GM12878 (cell line): ENCODE results near the gene RGL1. TPM values are rescaled to one million over a fixed set of nuclear protein-coding genes. Genes with fewer than 3 reads are reported as not detected.

Experiments used
- ATAC-seq: fragments of 200-7000 bp; cut with Tn5 transposase; 3 replicates; pipeline ENCODE4 v1.9.1; 2020; ENCODE audit warnings: mild to moderate bottlenecking, moderate library complexity
- BruUV-seq: library from RNA; stranded (reverse); fragments of 400-500 nt; replicated peaks from 2 replicates; lab custom pipeline; 2021; lab: Mats Ljungman, UMichigan
- CTCF ChIA-PET: fragments of 300-600 bp; sonication (Branson Sonifier 250); formaldehyde crosslinking; extraction: SDS; loops from one replicate; lab custom pipeline; 2021; ENCODE audit warnings: inconsistent platforms; lab: Yijun Ruan, JAX
- POLR2A ChIA-PET: fragments of 350-600 bp; formaldehyde crosslinking; extraction: SDS; loops from one replicate; lab custom pipeline; 2021; ENCODE audit warnings: inconsistent platforms; lab: Charles Lee
- RAD21 ChIA-PET: fragments of 300-600 bp; sonication (Branson Sonifier 250); formaldehyde crosslinking; loops from one replicate; lab custom pipeline; 2023; ENCODE audit warnings: antibody characterized with exemption; ENCODE audit not compliant: unreplicated experiment; lab: Charles Lee
- SMC1A ChIA-PET: fragments of 300-600 bp; sonication (Branson Sonifier 250); formaldehyde crosslinking; loops from one replicate; lab custom pipeline; 2023; ENCODE audit not compliant: unreplicated experiment, uncharacterized antibody; lab: Charles Lee
- DNase-seq: peaks from one replicate; pipeline ENCODE4 v3.0.0-alpha.2; 2011; ENCODE audit warnings: low read depth, low spot score
- FAIRE-seq: peaks from 3 replicates; lab custom pipeline; 2011; peaks lifted over from hg19 to GRCh38; lab: Jason Lieb, UNC
- H2AFZ ChIP-seq: 2 replicates; pipeline ENCODE4 v1.6.0; 2011; ENCODE audit warnings: low read depth, low read length, control low read depth; ENCODE audit not compliant: control insufficient read depth
- H3K27ac ChIP-seq: 2 replicates; pipeline ENCODE4 v1.5.1; 2011; ENCODE audit warnings: control low read depth; ENCODE audit not compliant: control insufficient read depth, insufficient read depth
- H3K27me3 ChIP-seq, 2 experiments: replicated peaks in 1 of 2; 2 replicates each; pipeline versions ENCODE4 v1.6.0 to v1.6.1; 2011; ENCODE audit warnings: low read length in 1 of 2; ENCODE audit not compliant: control insufficient read depth in 2 of 2, insufficient read depth in 2 of 2
- H3K36me3 ChIP-seq, 2 experiments: 2 replicates each; pipeline ENCODE4 v1.5.1; 2011; ENCODE audit warnings: low read length in 1 of 2; ENCODE audit not compliant: control insufficient read depth in 2 of 2, insufficient read depth in 2 of 2
- H3K4me1 ChIP-seq: 2 replicates; pipeline ENCODE4 v1.6.1; 2011; ENCODE audit warnings: mild to moderate bottlenecking, low read length, moderate library complexity, mixed read lengths; ENCODE audit not compliant: control insufficient read depth, insufficient read depth
- H3K4me2 ChIP-seq: 2 replicates; pipeline ENCODE4 v1.6.0; 2011; ENCODE audit warnings: control low read depth; ENCODE audit not compliant: control insufficient read depth, insufficient read depth
- H3K4me3 ChIP-seq: fragments of 200-600 bp; sonication (generic); 2 replicates; pipeline ENCODE4 v1.5.1; 2016
- H3K79me2 ChIP-seq: 2 replicates; pipeline ENCODE4 v1.6.0; 2011; ENCODE audit warnings: low read length; ENCODE audit not compliant: control insufficient read depth, insufficient read depth
- H3K9ac ChIP-seq: 2 replicates; pipeline ENCODE4 v1.8.0; 2011; ENCODE audit warnings: low read length, control low read depth, mixed read lengths; ENCODE audit not compliant: control insufficient read depth, insufficient read depth
- H3K9me3 ChIP-seq: replicated peaks from 3 replicates; pipeline ENCODE4 v1.5.1; 2011; ENCODE audit warnings: mild to moderate bottlenecking, low read length; ENCODE audit not compliant: control insufficient read depth, insufficient read depth
- H4K20me1 ChIP-seq: 2 replicates; pipeline ENCODE4 v1.6.0; 2011; ENCODE audit not compliant: control insufficient read depth, insufficient read depth
- EGR1 ChIP-seq, 2 experiments: IDR thresholded peaks; 1 replicate in 1 of 2; 2 replicates in 1 of 2; pipeline ENCODE4 v1.6.1; 2011 to 2012; ENCODE audit warnings: low read depth in 2 of 2, low read length in 2 of 2, borderline replicate concordance in 1 of 2, mild to moderate bottlenecking in 1 of 2, moderate library complexity in 1 of 2
- NFIC ChIP-seq: IDR thresholded peaks from 2 replicates; pipeline ENCODE4 v1.6.1; 2012; ENCODE audit warnings: low read depth, mild to moderate bottlenecking, inconsistent platforms, low read length, moderate library complexity
- RUNX3 ChIP-seq: IDR thresholded peaks from 2 replicates; pipeline ENCODE4 v1.6.1; 2012; ENCODE audit warnings: low read length, inconsistent platforms
- TAF1 ChIP-seq: IDR thresholded peaks from 2 replicates; pipeline ENCODE4 v1.6.1; 2011; ENCODE audit warnings: mild to moderate bottlenecking, low read depth, low read length, borderline replicate concordance
- TARDBP ChIP-seq: IDR thresholded peaks from 2 replicates; pipeline ENCODE4 v1.6.1; 2016; ENCODE audit warnings: borderline replicate concordance
- WGBS: methylation state at CpG from one replicate; pipeline ENCODE4 v1.1.6; 2016; ENCODE audit warnings: low lambda C conversion rate; ENCODE audit not compliant: insufficient replicate concordance, insufficient coverage; ENCODE audit errors: missing lambda C conversion rate; 5-methylcytosine and 5-hydroxymethylcytosine counted together
- in situ Hi-C: fragments of 300-500 bp; cut with MboI; formaldehyde crosslinking; loops from 9 replicates; pipeline ENCODE4 v1.14.3; 2018; ENCODE audit warnings: mixed read lengths
- intact Hi-C: fragments of 100-400 bp; cut with micrococcal nuclease; formaldehyde crosslinking; loops from one replicate; pipeline ENCODE4 v1.14.2; 2022; ENCODE audit not compliant: unreplicated experiment
- polyA plus RNA-seq, 11 experiments: library from polyadenylated mRNA; depleted of rRNA in 4 of 11; unstranded in 6 of 11; stranded (reverse) in 5 of 11; fragments of >200 nt; fragmentation: Nextera tagmentation in 4 of 11; fragmentation: Illumina TruSeq in 1 of 11; extraction: Ambion mirVana in 4 of 11; extraction: Trizol in 1 of 11; gene quantifications; 1 replicate in 1 of 11; 2 replicates in 10 of 11; pipeline versions ENCODE4 v1.2.1 to v1.2.3, GENCODE V29; 2011 to 2016; ENCODE audit warnings: inconsistent platforms in 2 of 11, missing spikeins in 2 of 11, low read depth in 1 of 11
- total RNA-seq, 4 experiments: library from RNA; depleted of rRNA in 3 of 4; stranded (reverse); fragments of >200 nt in 3 of 4; fragmentation: Illumina TruSeq in 1 of 4; extraction: Trizol in 1 of 4; gene quantifications; 2 replicates each; pipeline versions ENCODE4 v1.2.1 to v1.2.3, GENCODE V29; 2013 to 2021
- TF ChIP-seq, protein P1 (sequence below): IDR thresholded peaks from 2 replicates; pipeline ENCODE4 v1.6.1; 2012; ENCODE audit warnings: low read depth, low read length, improper control_type of control experiment

RGL1 gene
- total and polyA plus RNA-seq, 10 of the 15 experiments (the other 5 are each of a cell fraction or from before 2014, with no cell fraction given): 8.1 to 25.0 (median 19.0) TPM

DNA sequence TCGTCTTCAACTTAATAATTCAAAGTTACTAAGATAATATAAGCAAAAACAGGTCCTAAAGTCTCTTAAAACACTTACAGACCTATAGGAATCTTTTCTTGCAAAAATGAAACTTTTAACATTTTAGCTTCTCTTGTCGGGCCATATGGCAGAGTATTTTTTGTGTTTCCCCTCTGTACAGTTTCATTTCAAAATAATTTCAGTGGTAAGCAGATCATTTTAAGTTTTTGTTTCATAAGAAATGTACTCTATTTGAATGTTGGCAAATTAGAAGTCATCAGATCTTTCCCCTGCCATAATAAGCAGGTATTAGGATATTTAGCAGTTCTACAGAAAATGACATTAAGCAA, 37.9 kb downstream of the RGL1 start (continued):
- TF ChIP-seq TAF1: no peak
- no peak for TF ChIP-seq EGR1 (IDR thresholded peaks at IDR 0.05; ENCODE audit: borderline replicate concordance in 1 of 2, low read depth in 2 of 2, low read length in 2 of 2)
- peak; percentile 68 for TF ChIP-seq NFIC
- TF ChIP-seq TARDBP: 0 out of 2 replicates have a peak, but pooled peaks have one; percentile 2

DNA sequence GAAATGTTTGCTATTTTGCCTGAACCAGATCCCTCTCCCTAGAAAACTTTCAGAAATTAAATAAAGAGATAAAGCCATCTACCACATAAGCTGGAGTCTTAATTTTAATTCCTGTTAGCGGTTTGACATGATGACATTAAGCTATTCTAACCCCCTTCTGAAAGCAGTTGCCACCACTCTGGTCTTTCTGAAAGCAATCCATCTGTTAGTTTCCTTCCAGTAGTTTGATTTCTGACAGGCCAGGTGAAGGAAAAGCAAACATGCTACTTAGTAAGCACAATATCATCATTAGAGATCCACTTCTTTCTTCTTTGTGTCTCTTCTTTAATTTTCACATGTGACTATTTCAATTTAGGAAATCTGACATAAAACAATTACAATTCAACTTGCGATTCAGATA, 39.9 kb downstream of the RGL1 start:
- Histone ChIP-seq H3K4me2 (peak overlapping the region; percentile 30), H3K36me3 (peaks cover 2 to 3% of the 10 kb centered on the region in 2 experiments; a peak in 3 of 4 replicates), H3K79me2 (peaks cover 45% of the 10 kb centered on the region), H4K20me1 (no peaks in the 10 kb centered on the region), H3K27ac (peak overlapping the region; percentile 99), H2AFZ (no peak overlapping the region), H3K27me3 (no peaks in the 10 kb centered on the region), H3K4me3 (peak overlapping the region; percentile 28; the same call in 1 of the 2 replicates), H3K9me3 (no peaks in the 10 kb centered on the region; the same call in 2 of the 3 replicates), H3K4me1 (peaks cover 46% of the 10 kb centered on the region), H3K9ac (peak overlapping the region; percentile 20; the same call in 1 of the 2 replicates)
- FAIRE-seq (no peak), ATAC-seq (no peak), DNase-seq (peak; percentile 9)
- CTCF ChIA-PET: interaction anchor here (0.8 to 2.1 kb wide), 9 partner anchors 12 to 191 kb away, joined by 3 to 8 read pairs (median 6); no protein-coding TSS in a partner anchor
- SMC1A ChIA-PET: interaction anchor here (0.8 to 2.4 kb wide), 18 partner anchors 10 to 160 kb away, joined by 3 to 11 read pairs (median 4); partner anchors contain the start of gene RGL1
- peak; percentile 41; the same call in 1 of the 2 replicates for TF ChIP-seq RUNX3
- TF ChIP-seq, protein P1, sequence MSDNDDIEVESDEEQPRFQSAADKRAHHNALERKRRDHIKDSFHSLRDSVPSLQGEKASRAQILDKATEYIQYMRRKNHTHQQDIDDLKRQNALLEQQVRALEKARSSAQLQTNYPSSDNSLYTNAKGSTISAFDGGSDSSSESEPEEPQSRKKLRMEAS: no peak
- in situ Hi-C loops (no loop called here), intact Hi-C loops (loop anchor here (5.0 kb wide), 1 partner anchor 243 kb away; no protein-coding TSS in a partner anchor)
- RAD21 ChIA-PET: interaction anchor here (0.8 to 2.0 kb wide), 5 partner anchors 38 to 198 kb away, joined by 3 to 9 read pairs (median 6); no protein-coding TSS in a partner anchor
- BruUV-seq: no TSS peak
- WGBS: 49% methylated on average over 2 of the region's 2 CpGs
- POLR2A ChIA-PET: interaction anchor here (1.1 to 1.3 kb wide), 4 partner anchors 16 to 150 kb away, joined by 3 to 5 read pairs (median 4); no protein-coding TSS in a partner anchor
